SKM-1 treated with dmso at 0.1 percent for 144 hours (cell line): Measurements from ENCODE around the gene HOXC6.
"Not testable (repeated sequence)": the region's sequence is repeated elsewhere in the genome, so short reads cannot be mapped to it uniquely, and the experiment has no call there.

Experiments
- DNase-seq: peaks from one replicate; lab custom pipeline; 2025; ENCODE audit not compliant: unreplicated experiment; lab: John Stamatoyannopoulos, UW

HOXC6 gene

GRCh38 chr12:54052438-54053002, 24.3 kb downstream of the HOXC6 start:
- DNase-seq, result no peak

DNA sequence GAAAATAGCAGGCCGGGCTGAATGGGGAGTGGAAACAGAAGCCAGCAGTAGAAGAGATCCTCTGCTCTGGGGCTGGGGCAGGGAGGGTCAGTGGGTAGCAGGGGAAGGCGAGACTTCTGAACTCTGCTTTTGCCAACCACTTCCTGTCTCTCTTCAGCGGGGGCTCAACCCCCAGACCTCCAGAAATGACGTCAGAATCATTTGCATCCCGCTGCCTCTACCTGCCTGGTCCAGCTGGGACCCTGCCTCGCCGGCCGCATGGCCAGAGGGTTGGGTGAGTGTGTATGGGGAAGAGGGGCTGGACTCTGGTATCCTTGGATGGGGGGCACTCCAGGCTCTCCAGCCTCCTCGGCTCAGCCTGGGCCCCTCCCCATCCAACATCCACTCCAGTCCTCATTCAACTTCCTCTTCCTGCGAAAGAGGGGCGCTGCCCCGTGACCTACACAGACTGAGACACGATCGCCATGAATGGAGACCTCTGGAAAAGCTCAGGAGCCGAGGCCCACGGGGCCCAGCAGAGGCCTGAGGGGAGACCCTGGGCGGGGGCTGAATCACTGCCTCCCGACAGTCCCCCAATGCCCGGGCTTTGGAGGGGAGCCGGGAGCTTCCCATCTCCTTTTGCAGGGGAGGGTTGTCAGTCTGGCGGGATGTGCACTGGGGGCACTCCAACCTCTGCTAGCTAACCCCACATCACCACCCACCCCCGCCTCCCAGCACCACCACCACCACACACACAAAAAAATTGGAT, 24.9 kb downstream of the HOXC6 start:
- no peak for DNase-seq

DNA sequence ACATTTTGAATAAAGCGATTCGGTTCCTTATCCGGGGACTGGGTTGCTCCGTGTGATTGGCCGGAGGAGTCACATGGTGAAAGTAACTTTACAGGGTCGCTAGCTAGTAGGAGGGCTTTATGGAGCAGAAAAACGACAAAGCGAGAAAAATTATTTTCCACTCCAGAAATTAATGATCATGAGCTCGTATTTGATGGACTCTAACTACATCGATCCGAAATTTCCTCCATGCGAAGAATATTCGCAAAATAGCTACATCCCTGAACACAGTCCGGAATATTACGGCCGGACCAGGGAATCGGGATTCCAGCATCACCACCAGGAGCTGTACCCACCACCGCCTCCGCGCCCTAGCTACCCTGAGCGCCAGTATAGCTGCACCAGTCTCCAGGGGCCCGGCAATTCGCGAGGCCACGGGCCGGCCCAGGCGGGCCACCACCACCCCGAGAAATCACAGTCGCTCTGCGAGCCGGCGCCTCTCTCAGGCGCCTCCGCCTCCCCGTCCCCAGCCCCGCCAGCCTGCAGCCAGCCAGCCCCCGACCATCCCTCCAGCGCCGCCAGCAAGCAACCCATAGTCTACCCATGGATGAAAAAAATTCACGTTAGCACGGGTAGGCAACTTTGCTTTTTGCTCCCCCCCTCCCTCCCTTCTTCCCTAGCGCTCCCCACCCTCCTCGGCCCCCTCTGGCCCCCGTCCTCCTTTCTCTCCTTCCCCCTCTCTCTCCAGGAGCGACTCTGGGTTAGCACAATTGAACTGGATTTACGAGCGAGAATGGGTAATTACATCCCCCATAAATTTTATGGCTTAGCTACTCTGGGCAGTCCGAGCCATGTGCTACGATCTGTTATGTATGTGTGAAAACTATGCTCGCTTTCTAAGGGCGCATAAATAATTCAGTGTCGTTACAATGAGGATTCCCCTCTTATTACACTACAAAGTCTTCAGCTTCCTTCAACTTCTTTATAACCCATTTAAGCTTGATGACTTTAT, 25.8 kb downstream of the HOXC6 start, which contains the start of gene HOXC4:
Gene HOXC4, plus strand, starts transcription at position 85 of the 991 bp plus-strand sequence. Its CDS starts 88 bp downstream, at position 173.
- DNase-seq, result no peak

DNA sequence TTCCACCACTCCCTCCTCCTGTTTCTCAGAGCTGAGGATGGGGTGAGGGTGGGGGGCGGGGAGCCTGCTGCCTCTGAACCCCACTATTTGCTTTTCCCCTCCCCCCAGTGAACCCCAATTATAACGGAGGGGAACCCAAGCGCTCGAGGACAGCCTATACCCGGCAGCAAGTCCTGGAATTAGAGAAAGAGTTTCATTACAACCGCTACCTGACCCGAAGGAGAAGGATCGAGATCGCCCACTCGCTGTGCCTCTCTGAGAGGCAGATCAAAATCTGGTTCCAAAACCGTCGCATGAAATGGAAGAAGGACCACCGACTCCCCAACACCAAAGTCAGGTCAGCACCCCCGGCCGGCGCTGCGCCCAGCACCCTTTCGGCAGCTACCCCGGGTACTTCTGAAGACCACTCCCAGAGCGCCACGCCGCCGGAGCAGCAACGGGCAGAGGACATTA, 26.5 kb downstream of the HOXC6 start:
- DNase-seq, result no peak

- no peak for DNase-seq
Measured at GRCh38 chr12:54055552-54055951, 27.3 kb downstream of the HOXC6 start.

- DNase-seq, result no peak
Measured at GRCh38 chr12:54056110-54056509, 27.9 kb downstream of the HOXC6 start.

- DNase-seq, result no peak
Measured at GRCh38 chr12:54058128-54058768, 30.0 kb downstream of the HOXC6 start.

DNA sequence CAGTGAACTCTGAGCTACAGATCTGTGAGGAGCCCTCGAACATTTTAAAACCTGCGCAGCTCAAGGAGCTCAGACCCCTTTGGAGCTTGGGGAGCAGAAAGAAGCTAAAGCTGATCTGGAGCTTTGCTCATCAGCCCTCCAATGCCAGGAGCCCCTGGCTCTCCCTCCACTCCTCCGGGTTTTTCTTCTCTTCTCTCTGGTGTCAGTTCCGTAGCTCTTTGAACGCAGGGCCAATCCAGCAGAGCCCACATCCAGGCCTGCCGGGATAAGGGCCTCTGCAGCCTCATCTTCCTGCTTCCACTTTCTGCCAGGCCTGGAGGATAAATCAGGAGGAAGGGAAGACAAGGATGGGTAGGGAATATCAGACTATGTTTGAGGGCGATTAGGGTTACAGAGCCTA, 31.4 kb downstream of the HOXC6 start:
- DNase-seq, result no peak

DNA sequence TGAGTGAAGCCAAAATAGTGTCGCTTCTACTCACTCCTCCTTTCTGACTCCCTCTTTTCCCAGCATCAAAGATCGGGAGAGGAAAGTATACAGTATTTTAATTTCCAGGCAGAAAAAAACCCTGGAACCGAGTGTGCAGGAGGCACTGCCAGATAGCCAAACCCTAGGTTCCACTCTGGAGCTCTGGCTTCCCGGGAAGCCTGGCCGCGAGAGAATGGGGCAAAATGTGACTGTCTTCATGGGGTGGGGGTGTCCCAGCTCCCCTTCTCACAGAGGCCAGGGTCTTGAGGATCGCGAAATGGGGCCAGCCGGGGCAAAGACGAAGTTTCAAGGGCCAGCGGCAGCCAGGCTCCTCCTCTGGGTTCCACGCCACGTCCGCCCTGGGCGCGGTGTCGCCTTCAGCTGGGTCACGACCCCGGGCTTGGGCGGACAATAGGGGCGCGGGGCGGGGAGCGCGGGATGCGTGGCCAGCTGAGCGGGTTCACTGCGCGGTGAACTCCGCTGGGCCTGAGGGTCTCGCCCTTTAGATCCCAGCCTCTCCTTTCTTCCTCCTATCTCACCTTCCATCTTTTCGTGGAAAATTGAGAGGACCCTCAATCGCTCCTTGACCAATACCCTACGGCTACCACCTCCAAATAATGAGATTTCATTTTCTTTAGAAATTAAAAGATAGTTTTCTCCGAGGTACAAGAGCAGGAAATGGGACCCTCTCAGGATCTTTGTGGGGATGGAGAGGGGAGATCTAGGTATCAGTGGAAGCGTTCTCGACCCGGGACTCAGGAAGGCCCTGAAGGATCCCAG, 32.1 kb downstream of the HOXC6 start:
- DNase-seq, result no peak

DNA sequence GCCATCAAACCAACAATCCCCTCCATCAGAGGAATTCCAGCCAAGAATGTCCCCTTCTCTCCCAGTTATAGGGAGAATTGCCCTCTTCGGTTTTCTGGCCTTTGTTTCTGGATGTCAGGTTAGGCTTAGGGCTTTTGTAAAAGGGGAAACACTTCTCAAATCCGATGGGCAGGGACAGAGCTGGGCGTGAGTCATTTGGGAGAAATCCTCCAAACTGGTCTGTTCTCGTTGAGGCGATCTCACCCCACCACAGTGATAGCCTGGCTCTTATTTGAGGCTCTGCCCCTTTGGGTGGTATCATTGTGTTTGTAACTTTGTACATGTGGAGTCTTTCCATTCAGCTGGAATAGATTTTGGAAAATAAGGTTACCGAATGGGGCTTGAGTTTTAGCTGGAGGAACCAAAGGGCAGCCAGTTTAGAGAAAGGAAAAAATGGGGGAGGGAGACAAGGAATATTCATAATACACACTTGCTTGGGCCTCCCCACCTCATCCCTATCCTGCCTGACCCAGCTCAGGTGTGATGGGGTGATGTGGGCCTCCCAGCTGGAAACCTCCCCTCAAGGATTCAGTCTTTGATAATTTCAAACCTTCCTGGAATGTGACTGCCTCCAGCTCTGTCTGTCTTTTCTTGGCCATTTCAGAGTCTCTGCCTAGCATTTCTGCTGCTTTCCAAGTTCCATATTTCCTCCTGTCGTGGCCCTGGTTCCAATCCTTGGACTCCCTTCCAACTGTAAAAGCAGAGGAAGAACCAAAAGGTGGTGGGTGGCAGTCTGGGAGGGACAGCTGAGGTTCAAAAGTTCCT, 32.9 kb downstream of the HOXC6 start:
- no peak for DNase-seq

GRCh38 chr12:54065677-54066076, 37.4 kb downstream of the HOXC6 start:
- DNase-seq, result no peak

DNA sequence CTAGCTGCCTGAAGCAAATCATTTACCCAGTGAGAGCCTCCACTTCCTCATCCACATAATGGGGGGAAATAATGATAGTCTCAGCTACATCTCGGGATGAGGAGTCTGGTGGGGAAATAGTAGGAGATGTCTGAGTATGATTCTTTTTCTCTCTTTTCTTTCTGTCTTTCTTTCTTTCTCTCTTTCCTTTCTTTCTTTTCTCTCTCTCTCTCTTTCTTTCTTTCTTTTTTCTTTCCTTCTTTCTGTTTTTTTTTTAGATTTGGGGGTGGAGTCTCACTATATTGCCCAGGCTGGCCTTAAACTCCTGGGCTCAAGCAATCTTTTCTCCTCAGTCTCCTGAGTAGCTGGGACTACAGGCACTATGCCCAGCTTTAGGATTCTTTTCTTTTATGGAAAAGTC, 38.2 kb downstream of the HOXC6 start:
- no peak for DNase-seq

DNA sequence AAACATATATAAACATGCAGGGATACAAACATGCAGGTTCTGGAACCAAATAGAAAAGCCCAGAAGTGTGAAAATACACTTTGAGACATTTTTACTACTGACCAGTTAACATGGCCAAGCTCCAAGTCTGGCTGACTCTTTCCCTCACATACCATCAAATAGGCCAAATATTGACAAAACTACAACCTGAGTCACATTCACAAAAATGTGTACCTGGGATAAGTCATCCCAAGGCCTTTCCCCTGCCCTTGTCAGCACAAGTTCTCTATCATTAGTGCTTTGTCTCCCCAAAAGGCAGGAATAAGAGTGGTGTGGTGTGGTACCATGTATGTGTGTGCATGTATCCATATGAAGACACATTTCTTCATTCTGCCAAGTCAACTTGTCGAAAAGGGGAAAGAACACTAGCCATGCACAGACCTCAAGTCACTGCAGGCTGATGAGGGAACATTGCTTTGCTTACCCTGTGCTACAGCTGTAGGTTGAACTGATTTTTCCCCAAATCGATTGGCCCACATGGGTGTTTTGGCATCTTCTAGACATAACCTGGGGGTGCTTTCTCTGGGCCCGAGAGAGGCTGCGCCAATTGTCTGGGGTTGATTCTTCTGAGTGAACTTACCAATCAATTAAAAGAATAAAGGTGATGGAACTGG, 40.3 kb downstream of the HOXC6 start:
- no peak for DNase-seq

- no peak for DNase-seq
Measured at GRCh38 chr12:54071942-54072341, 43.7 kb downstream of the HOXC6 start.

- no peak for DNase-seq
Measured at GRCh38 chr12:54074308-54074707, 46.1 kb downstream of the HOXC6 start.

DNA sequence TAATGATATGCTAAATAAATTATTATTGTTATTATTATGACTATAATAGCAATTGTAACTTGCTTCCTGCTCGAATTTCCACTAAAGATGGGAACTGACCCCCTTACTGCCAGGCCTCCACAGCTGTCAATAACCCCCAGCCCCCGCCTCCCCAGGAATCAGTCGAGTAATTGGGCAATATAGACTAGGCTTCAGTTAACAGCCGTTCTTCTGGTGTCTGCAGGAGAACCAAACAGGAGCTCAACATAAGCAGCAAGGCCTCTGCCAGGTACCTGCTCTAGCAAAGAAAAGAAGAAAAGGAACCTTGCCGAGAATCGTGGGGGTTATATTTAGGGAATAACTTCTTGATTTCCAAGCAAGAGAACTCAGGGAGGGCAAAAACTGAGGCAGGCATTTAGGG, 47.2 kb downstream of the HOXC6 start:
- DNase-seq, result no peak

- DNase-seq, result no peak
Measured at GRCh38 chr12:54075974-54076373, 47.7 kb downstream of the HOXC6 start.

- not testable (repeated sequence) for DNase-seq
Measured at GRCh38 chr12:54077843-54078242, 49.6 kb downstream of the HOXC6 start.

- DNase-seq, result not testable (repeated sequence)
Measured at GRCh38 chr12:54079115-54079514, 50.9 kb downstream of the HOXC6 start.
